Stimulated activated CD4-positive, alpha-beta T cell treated with anti-CD3 and anti-CD28 coated beads, Interleukin-12 subunit alpha, Interleukin-12 subunit beta, amount 100 ng/mL, for 4 hours (primary cell): ENCODE results near the gene CD58.

ENCODE experiments used
- DNase-seq: peaks from one replicate; pipeline ENCODE4 v3.0.0-alpha.2; 2020

The CD58 gene

GRCh38 chr1:116507631-116508030 lies 63.2 kb downstream of the CD58 start:
- DNase-seq, result no peak

- no peak for DNase-seq
These were observed 64.5 kb downstream of the CD58 start for GRCh38 chr1:116506132-116507004.

GRCh38 chr1:116504308-116505156 lies 66.3 kb downstream of the CD58 start:
- peak; percentile 62 for DNase-seq

- no peak for DNase-seq
These were observed 67.1 kb downstream of the CD58 start for GRCh38 chr1:116503546-116504307.

GRCh38 chr1:116502671-116503314 lies 68.0 kb downstream of the CD58 start:
- no peak for DNase-seq

- DNase-seq, result no peak
These were observed 69.0 kb downstream of the CD58 start for GRCh38 chr1:116501870-116502244.

- DNase-seq, result no peak
These were observed 69.5 kb downstream of the CD58 start for GRCh38 chr1:116501125-116501869.

- DNase-seq, result peak; percentile 20
These were observed 71.8 kb downstream of the CD58 start for GRCh38 chr1:116498789-116499628.

GRCh38 chr1:116497656-116498055 lies 73.2 kb downstream of the CD58 start:
- no peak for DNase-seq

- DNase-seq, result no peak
These were observed 73.9 kb downstream of the CD58 start for GRCh38 chr1:116496898-116497297.

- DNase-seq, result no peak
These were observed 74.4 kb downstream of the CD58 start for GRCh38 chr1:116496380-116496779.

GRCh38 chr1:116495535-116495934 lies 75.3 kb downstream of the CD58 start:
- DNase-seq, result no peak

- no peak for DNase-seq
These were observed 76.1 kb downstream of the CD58 start for GRCh38 chr1:116494745-116495144.

GRCh38 chr1:116494353-116494692 lies 76.5 kb downstream of the CD58 start:
- DNase-seq, result no peak

GRCh38 chr1:116493484-116494352 lies 77.1 kb downstream of the CD58 start:
- DNase-seq, result no peak

- DNase-seq, result no peak
These were observed 77.8 kb downstream of the CD58 start for GRCh38 chr1:116493036-116493435.

GRCh38 chr1:116492358-116492811 lies 78.4 kb downstream of the CD58 start:
- no peak for DNase-seq

GRCh38 chr1:116491700-116492357 lies 79.0 kb downstream of the CD58 start:
- DNase-seq, result no peak

GRCh38 chr1:116490588-116490987 lies 80.2 kb downstream of the CD58 start:
- no peak for DNase-seq
